Measurements from ENCODE around the gene CCDC138.

The CCDC138 gene

GRCh38 chr2:108908713-108909070 is 122.1 kb downstream of the CCDC138 start:
- Mint-ChIP-seq H3K4me1 (peaks cover 5% of the 10 kb centered on the region), H3K27ac (no peak overlapping the region), H3K4me3 (no peak overlapping the region), H3K36me3 (ENCODE audit: low read depth) (peaks cover 33% of the 10 kb centered on the region), H3K27me3 (ENCODE audit: low read depth, poor library complexity) (peaks cover 3% of the 10 kb centered on the region), H3K9me3 (no peaks in the 10 kb centered on the region)
- DNase-seq: no peak
- TF ChIP-seq CTCF (IDR thresholded peaks at IDR 0.05): no peak

GRCh38 chr2:108909275-108909823 is 122.8 kb downstream of the CCDC138 start:
- Mint-ChIP-seq H3K4me1 (peaks cover 5% of the 10 kb centered on the region), H3K27me3 (ENCODE audit: low read depth, poor library complexity) (peaks cover 3% of the 10 kb centered on the region), H3K4me3 (no peak overlapping the region), H3K9me3 (no peaks in the 10 kb centered on the region), H3K36me3 (ENCODE audit: low read depth) (peaks cover 26% of the 10 kb centered on the region), H3K27ac (peak overlapping the region; percentile 66)
- DNase-seq: no peak
- no peak for TF ChIP-seq CTCF (IDR thresholded peaks at IDR 0.05)

GRCh38 chr2:108910011-108910431 is 123.5 kb downstream of the CCDC138 start:
- no peak for DNase-seq
- Mint-ChIP-seq H3K36me3 (ENCODE audit: low read depth) (peaks cover 21% of the 10 kb centered on the region), H3K27ac (no peak overlapping the region), H3K4me1 (peaks cover 5% of the 10 kb centered on the region), H3K4me3 (no peak overlapping the region), H3K27me3 (ENCODE audit: low read depth, poor library complexity) (peaks cover 3% of the 10 kb centered on the region), H3K9me3 (no peaks in the 10 kb centered on the region)
- no peak for TF ChIP-seq CTCF (IDR thresholded peaks at IDR 0.05)

- Mint-ChIP-seq H3K27ac (no peak overlapping the region), H3K27me3 (ENCODE audit: low read depth, poor library complexity) (peaks cover 3% of the 10 kb centered on the region), H3K4me1 (peaks cover 5% of the 10 kb centered on the region), H3K4me3 (no peak overlapping the region), H3K9me3 (no peaks in the 10 kb centered on the region), H3K36me3 (ENCODE audit: low read depth) (peaks cover 18% of the 10 kb centered on the region)
- no peak for TF ChIP-seq CTCF (IDR thresholded peaks at IDR 0.05)
- DNase-seq: no peak
Observed at GRCh38 chr2:108910541-108911396, 124.2 kb downstream of the CCDC138 start.

GRCh38 chr2:108911401-108911800 is 124.8 kb downstream of the CCDC138 start:
- DNase-seq: no peak

More at GRCh38 chr2:108911401-108911800, 124.8 kb downstream of the CCDC138 start:
- H3K36me3 Mint-ChIP-seq (ENCODE audit: low read depth): peaks cover 18% of the 10 kb centered on the region
- TF ChIP-seq CTCF (IDR thresholded peaks at IDR 0.05): no peak
- H3K27ac Mint-ChIP-seq: no peak overlapping the region
- H3K4me1 Mint-ChIP-seq: peaks cover 7% of the 10 kb centered on the region
- H3K27me3 Mint-ChIP-seq (ENCODE audit: low read depth, poor library complexity): peaks cover 3% of the 10 kb centered on the region
- no peaks in the 10 kb centered on the region for H3K9me3 Mint-ChIP-seq
- no peak overlapping the region for H3K4me3 Mint-ChIP-seq
